ENCODE data around the gene AKAP6. TPM values are rescaled to one million over a fixed set of nuclear protein-coding genes. Genes with fewer than 3 reads are reported as not detected.

Gene AKAP6
- total RNA-seq, 1 donor from 2014 or later = 2.8 TPM

- no peaks in the 10 kb centered on the region for H3K27me3 Mint-ChIP-seq (ENCODE audit: low read depth, unreplicated experiment)
- Histone ChIP-seq H3K4me2 (ENCODE audit: low read length) (no peak overlapping the region), H3K27me3 (ENCODE audit: insufficient read depth, low read length) (no peaks in the 10 kb centered on the region), H3K4me1 (ENCODE audit: insufficient read depth, low read length) (peaks cover 18% of the 10 kb centered on the region), H3K27ac (ENCODE audit: low read depth, low read length) (peak overlapping the region; percentile 59), H3K4me3 (ENCODE audit: insufficient read depth, low read depth, low read length) (no peak overlapping the region), H3K79me2 (ENCODE audit: insufficient read depth, low read length) (no peaks in the 10 kb centered on the region), H3K9ac (ENCODE audit: low read length) (no peak overlapping the region), H3K36me3 (ENCODE audit: insufficient read depth, low read length) (no peaks in the 10 kb centered on the region), H4K20me1 (ENCODE audit: insufficient read depth, low read length) (no peaks in the 10 kb centered on the region), H3K9me3 (ENCODE audit: insufficient read depth, low read depth, low read length) (no peaks in the 10 kb centered on the region), H2AFZ (ENCODE audit: low read depth, low read length) (no peak overlapping the region)
- H3K36me3 Mint-ChIP-seq (ENCODE audit: low read depth, unreplicated experiment) = no peaks in the 10 kb centered on the region
- H3K4me3 Mint-ChIP-seq (ENCODE audit: unreplicated experiment) = no peak overlapping the region
- H3K9me3 Mint-ChIP-seq (ENCODE audit: unreplicated experiment) = peaks cover 3% of the 10 kb centered on the region
- no peak for DNase-seq (ENCODE audit: low read depth)
- FAIRE-seq = peak; percentile 60
- TF ChIP-seq EZH2 (IDR thresholded peaks at IDR 0.05; ENCODE audit: insufficient read depth, low read length) = no peak
- TF ChIP-seq CTCF (IDR thresholded peaks at IDR 0.05; ENCODE audit: insufficient read depth, low read depth, low read length) = no peak
- H3K4me1 Mint-ChIP-seq (ENCODE audit: low read depth, unreplicated experiment) = peaks cover 29% of the 10 kb centered on the region
- peak overlapping the region; percentile 98 for H3K27ac Mint-ChIP-seq (ENCODE audit: unreplicated experiment)
Measured at GRCh38 chr14:32508281-32508680, 179.2 kb downstream of the AKAP6 start.

GRCh38 chr14:32509632-32510187, 180.6 kb downstream of the AKAP6 start:
- Histone ChIP-seq H4K20me1 (ENCODE audit: insufficient read depth, low read length) (no peaks in the 10 kb centered on the region), H3K4me2 (ENCODE audit: low read length) (peak overlapping the region; percentile 59), H3K4me3 (ENCODE audit: insufficient read depth, low read depth, low read length) (no peak overlapping the region), H3K27me3 (ENCODE audit: insufficient read depth, low read length) (no peaks in the 10 kb centered on the region), H3K79me2 (ENCODE audit: insufficient read depth, low read length) (no peaks in the 10 kb centered on the region), H3K9ac (ENCODE audit: low read length) (peak overlapping the region; percentile 46), H3K36me3 (ENCODE audit: insufficient read depth, low read length) (no peaks in the 10 kb centered on the region), H3K9me3 (ENCODE audit: insufficient read depth, low read depth, low read length) (no peaks in the 10 kb centered on the region), H3K4me1 (ENCODE audit: insufficient read depth, low read length) (peaks cover 18% of the 10 kb centered on the region), H3K27ac (ENCODE audit: low read depth, low read length) (peak overlapping the region; percentile 82), H2AFZ (ENCODE audit: low read depth, low read length) (peak overlapping the region; percentile 15)
- TF ChIP-seq EZH2 (IDR thresholded peaks at IDR 0.05; ENCODE audit: insufficient read depth, low read length) = no peak
- no peak for TF ChIP-seq CTCF (IDR thresholded peaks at IDR 0.05; ENCODE audit: insufficient read depth, low read depth, low read length)
- peak; percentile 97 for FAIRE-seq
- Mint-ChIP-seq H3K36me3 (ENCODE audit: low read depth, unreplicated experiment) (no peaks in the 10 kb centered on the region), H3K9me3 (ENCODE audit: unreplicated experiment) (peaks cover 2% of the 10 kb centered on the region), H3K27me3 (ENCODE audit: low read depth, unreplicated experiment) (no peaks in the 10 kb centered on the region), H3K4me3 (ENCODE audit: unreplicated experiment) (no peak overlapping the region), H3K27ac (ENCODE audit: unreplicated experiment) (peak overlapping the region; percentile 90), H3K4me1 (ENCODE audit: low read depth, unreplicated experiment) (peaks cover 35% of the 10 kb centered on the region)
- peak; percentile 99 for DNase-seq (ENCODE audit: low read depth)

GRCh38 chr14:32510815-32511214, 181.7 kb downstream of the AKAP6 start:
- TF ChIP-seq EZH2 (IDR thresholded peaks at IDR 0.05; ENCODE audit: insufficient read depth, low read length) = no peak
- no peak for TF ChIP-seq CTCF (IDR thresholded peaks at IDR 0.05; ENCODE audit: insufficient read depth, low read depth, low read length)
- H3K27me3 ChIP-seq (ENCODE audit: insufficient read depth, low read length) = no peaks in the 10 kb centered on the region
- no peak overlapping the region for H3K9ac ChIP-seq (ENCODE audit: low read length)
- H3K27ac ChIP-seq (ENCODE audit: low read depth, low read length) = peak overlapping the region; percentile 54
- DNase-seq (ENCODE audit: low read depth) = no peak
- no peak overlapping the region for H3K4me3 ChIP-seq (ENCODE audit: insufficient read depth, low read depth, low read length)
- no peaks in the 10 kb centered on the region for H4K20me1 ChIP-seq (ENCODE audit: insufficient read depth, low read length)
- peaks cover 18% of the 10 kb centered on the region for H3K4me1 ChIP-seq (ENCODE audit: insufficient read depth, low read length)
- Mint-ChIP-seq H3K4me1 (ENCODE audit: low read depth, unreplicated experiment) (peaks cover 35% of the 10 kb centered on the region), H3K27ac (ENCODE audit: unreplicated experiment) (no peak overlapping the region), H3K36me3 (ENCODE audit: low read depth, unreplicated experiment) (no peaks in the 10 kb centered on the region), H3K27me3 (ENCODE audit: low read depth, unreplicated experiment) (no peaks in the 10 kb centered on the region), H3K4me3 (ENCODE audit: unreplicated experiment) (no peak overlapping the region), H3K9me3 (ENCODE audit: unreplicated experiment) (no peaks in the 10 kb centered on the region)
- FAIRE-seq = peak; percentile 23
- H3K4me2 ChIP-seq (ENCODE audit: low read length) = no peak overlapping the region
- no peaks in the 10 kb centered on the region for H3K36me3 ChIP-seq (ENCODE audit: insufficient read depth, low read length)
- H3K79me2 ChIP-seq (ENCODE audit: insufficient read depth, low read length) = no peaks in the 10 kb centered on the region
- no peak overlapping the region for H2AFZ ChIP-seq (ENCODE audit: low read depth, low read length)
- no peaks in the 10 kb centered on the region for H3K9me3 ChIP-seq (ENCODE audit: insufficient read depth, low read depth, low read length)
